HepG2 (cell line): ENCODE results near the gene RAB17. TPM values are rescaled to one million over a fixed set of nuclear protein-coding genes. Genes with fewer than 3 reads are reported as not detected.
A peak's percentile ranks its signal among the peaks of the same experiment; 100 is the strongest.

Source experiments
- NCOA2 ChIP-seq: sonication (generic); formaldehyde crosslinking; IDR thresholded peaks from 2 replicates; pipeline ENCODE4 v1.8.0; 2022; ENCODE audit warnings: inconsistent platforms
- ZNF354B ChIP-seq: sonication (generic); formaldehyde crosslinking; IDR thresholded peaks from 2 replicates; pipeline ENCODE4 v1.8.0; 2022; ENCODE audit warnings: mild to moderate bottlenecking, missing genetic modification reagents
- ZSCAN31 ChIP-seq: sonication (generic); formaldehyde crosslinking; IDR thresholded peaks from 2 replicates; pipeline ENCODE4 v1.5.0; 2020; ENCODE audit warnings: low read depth, mild to moderate bottlenecking, missing genetic modification reagents
- polyA plus RNA-seq, 8 experiments: library from polyadenylated mRNA; depleted of rRNA in 3 of 8; stranded (reverse) in 7 of 8; unstranded in 1 of 8; fragments of >200 nt; fragmentation: Illumina TruSeq in 4 of 8; extraction: Trizol in 4 of 8; gene quantifications; 2 replicates each; pipeline versions ENCODE4 v1.2.1 to v1.2.3, GENCODE V29; 2011 to 2016; ENCODE audit warnings: low read depth in 4 of 8, missing spikeins in 1 of 8, mixed read lengths in 1 of 8; ENCODE audit not compliant: insufficient read depth in 1 of 8
- total RNA-seq, 5 experiments: library from RNA; depleted of rRNA; stranded (reverse); fragments of >200 nt; fragmentation: Illumina TruSeq; extraction: Trizol; gene quantifications; 2 replicates each; pipeline ENCODE4 v1.2.3, GENCODE V29; 2016; ENCODE audit warnings: low read depth in 1 of 5
- TF ChIP-seq, protein P1 (sequence below): sonication (generic); formaldehyde crosslinking; IDR thresholded peaks from 2 replicates; pipeline ENCODE4 v1.8.1; 2023; ENCODE audit warnings: mild to moderate bottlenecking, missing genetic modification reagents, borderline replicate concordance
- TF ChIP-seq, protein P2 (sequence below): sonication (generic); formaldehyde crosslinking; IDR thresholded peaks from 2 replicates; pipeline ENCODE4 v1.4.0; 2020; ENCODE audit warnings: mild to moderate bottlenecking, missing genetic modification reagents
- TF ChIP-seq, protein P3 (sequence below): IDR thresholded peaks from 2 replicates; pipeline ENCODE4 v1.6.1; 2016; ENCODE audit warnings: missing compliant biosample characterization, missing genetic modification reagents, borderline replicate concordance
- TF ChIP-seq, protein P4 (sequence below): sonication (generic); formaldehyde crosslinking; conservative IDR thresholded peaks from 2 replicates; pipeline ENCODE4 v1.4.0; 2020; ENCODE audit warnings: missing genetic modification reagents
- TF ChIP-seq, protein P5 (sequence below): sonication (generic); formaldehyde crosslinking; IDR thresholded peaks from 2 replicates; pipeline ENCODE4 v1.9.0; 2021; ENCODE audit warnings: mild to moderate bottlenecking, missing genetic modification reagents

Gene RAB17
- total and polyA plus RNA-seq, 2 of the 13 experiments (the other 11 are each of a cell fraction or from before 2014, with no cell fraction given), result 68.0 to 124 TPM

DNA sequence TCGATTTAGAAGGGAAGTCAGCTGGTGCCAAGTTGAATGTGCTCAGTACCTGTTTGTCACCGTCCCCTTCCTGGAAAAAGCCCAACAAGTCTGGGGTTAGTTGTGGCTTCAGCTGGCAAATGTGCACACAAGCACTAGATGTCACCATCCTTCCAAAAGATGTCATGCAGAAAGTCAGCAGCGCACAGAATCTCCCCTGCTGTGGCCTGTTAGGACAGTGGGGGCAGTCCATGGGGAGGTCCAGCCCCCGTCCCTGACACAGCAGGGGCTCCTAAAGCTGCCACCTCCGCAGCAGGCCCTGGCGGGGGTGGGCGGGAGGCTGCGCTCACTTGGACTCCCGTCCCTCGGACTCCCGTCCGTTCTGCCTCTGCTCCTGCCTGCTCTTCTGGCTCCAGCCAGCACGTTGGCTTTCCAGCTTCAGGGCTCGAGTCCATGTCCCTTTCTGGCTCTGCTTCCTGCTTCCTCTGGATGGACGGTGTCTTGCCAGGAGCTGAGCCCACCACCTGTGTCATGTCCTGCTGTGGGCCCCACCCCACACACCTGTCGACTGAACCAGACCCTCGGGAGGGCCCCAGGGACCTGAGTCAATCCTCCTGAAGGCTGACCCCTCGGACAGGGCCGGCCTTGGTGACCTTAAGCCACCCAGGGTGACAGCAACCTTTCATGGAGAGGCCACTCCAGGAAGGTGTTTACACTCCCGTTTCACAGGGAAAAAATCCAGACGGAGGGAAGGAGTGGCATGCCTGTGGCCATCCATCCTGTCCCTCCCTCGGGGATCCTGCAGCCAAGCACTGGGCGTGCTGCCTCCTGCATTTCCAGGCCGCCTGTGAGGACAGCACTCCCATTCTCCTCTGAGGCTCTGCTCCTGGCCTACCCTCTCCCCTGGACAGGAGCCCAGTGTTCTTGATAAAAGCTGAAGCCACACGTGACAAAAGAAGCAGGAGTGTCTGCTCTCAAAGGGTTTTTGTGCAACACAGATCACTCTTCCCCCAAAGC, 8.5 kb downstream of the RAB17 start (continued):
- TF ChIP-seq, protein P1, sequence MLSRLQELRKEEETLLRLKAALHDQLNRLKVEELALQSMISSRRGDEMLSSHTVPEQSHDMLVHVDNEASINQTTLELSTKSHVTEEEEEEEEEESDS (CRISPR knock-in tag), result no peak
- TF ChIP-seq ZNF354B (CRISPR knock-in tag), result no peak
- TF ChIP-seq, protein P2, sequence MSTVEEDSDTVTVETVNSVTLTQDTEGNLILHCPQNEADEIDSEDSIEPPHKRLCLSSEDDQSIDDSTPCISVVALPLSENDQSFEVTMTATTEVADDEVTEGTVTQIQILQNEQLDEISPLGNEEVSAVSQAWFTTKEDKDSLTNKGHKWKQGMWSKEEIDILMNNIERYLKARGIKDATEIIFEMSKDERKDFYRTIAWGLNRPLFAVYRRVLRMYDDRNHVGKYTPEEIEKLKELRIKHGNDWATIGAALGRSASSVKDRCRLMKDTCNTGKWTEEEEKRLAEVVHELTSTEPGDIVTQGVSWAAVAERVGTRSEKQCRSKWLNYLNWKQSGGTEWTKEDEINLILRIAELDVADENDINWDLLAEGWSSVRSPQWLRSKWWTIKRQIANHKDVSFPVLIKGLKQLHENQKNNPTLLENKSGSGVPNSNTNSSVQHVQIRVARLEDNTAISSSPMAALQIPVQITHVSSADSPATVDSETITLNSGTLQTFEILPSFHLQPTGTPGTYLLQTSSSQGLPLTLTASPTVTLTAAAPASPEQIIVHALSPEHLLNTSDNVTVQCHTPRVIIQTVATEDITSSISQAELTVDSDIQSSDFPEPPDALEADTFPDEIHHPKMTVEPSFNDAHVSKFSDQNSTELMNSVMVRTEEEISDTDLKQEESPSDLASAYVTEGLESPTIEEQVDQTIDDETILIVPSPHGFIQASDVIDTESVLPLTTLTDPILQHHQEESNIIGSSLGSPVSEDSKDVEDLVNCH (CRISPR knock-in tag), result no peak
- TF ChIP-seq, protein P3, sequence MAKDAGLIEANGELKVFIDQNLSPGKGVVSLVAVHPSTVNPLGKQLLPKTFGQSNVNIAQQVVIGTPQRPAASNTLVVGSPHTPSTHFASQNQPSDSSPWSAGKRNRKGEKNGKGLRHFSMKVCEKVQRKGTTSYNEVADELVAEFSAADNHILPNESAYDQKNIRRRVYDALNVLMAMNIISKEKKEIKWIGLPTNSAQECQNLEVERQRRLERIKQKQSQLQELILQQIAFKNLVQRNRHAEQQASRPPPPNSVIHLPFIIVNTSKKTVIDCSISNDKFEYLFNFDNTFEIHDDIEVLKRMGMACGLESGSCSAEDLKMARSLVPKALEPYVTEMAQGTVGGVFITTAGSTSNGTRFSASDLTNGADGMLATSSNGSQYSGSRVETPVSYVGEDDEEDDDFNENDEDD (CRISPR knock-in tag), result no peak
- TF ChIP-seq, protein P4, sequence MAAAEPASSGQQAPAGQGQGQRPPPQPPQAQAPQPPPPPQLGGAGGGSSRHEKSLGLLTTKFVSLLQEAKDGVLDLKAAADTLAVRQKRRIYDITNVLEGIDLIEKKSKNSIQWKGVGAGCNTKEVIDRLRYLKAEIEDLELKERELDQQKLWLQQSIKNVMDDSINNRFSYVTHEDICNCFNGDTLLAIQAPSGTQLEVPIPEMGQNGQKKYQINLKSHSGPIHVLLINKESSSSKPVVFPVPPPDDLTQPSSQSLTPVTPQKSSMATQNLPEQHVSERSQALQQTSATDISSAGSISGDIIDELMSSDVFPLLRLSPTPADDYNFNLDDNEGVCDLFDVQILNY (CRISPR knock-in tag), result no peak
- TF ChIP-seq NCOA2 (CRISPR knock-in tag), result no peak
- TF ChIP-seq, protein P5, sequence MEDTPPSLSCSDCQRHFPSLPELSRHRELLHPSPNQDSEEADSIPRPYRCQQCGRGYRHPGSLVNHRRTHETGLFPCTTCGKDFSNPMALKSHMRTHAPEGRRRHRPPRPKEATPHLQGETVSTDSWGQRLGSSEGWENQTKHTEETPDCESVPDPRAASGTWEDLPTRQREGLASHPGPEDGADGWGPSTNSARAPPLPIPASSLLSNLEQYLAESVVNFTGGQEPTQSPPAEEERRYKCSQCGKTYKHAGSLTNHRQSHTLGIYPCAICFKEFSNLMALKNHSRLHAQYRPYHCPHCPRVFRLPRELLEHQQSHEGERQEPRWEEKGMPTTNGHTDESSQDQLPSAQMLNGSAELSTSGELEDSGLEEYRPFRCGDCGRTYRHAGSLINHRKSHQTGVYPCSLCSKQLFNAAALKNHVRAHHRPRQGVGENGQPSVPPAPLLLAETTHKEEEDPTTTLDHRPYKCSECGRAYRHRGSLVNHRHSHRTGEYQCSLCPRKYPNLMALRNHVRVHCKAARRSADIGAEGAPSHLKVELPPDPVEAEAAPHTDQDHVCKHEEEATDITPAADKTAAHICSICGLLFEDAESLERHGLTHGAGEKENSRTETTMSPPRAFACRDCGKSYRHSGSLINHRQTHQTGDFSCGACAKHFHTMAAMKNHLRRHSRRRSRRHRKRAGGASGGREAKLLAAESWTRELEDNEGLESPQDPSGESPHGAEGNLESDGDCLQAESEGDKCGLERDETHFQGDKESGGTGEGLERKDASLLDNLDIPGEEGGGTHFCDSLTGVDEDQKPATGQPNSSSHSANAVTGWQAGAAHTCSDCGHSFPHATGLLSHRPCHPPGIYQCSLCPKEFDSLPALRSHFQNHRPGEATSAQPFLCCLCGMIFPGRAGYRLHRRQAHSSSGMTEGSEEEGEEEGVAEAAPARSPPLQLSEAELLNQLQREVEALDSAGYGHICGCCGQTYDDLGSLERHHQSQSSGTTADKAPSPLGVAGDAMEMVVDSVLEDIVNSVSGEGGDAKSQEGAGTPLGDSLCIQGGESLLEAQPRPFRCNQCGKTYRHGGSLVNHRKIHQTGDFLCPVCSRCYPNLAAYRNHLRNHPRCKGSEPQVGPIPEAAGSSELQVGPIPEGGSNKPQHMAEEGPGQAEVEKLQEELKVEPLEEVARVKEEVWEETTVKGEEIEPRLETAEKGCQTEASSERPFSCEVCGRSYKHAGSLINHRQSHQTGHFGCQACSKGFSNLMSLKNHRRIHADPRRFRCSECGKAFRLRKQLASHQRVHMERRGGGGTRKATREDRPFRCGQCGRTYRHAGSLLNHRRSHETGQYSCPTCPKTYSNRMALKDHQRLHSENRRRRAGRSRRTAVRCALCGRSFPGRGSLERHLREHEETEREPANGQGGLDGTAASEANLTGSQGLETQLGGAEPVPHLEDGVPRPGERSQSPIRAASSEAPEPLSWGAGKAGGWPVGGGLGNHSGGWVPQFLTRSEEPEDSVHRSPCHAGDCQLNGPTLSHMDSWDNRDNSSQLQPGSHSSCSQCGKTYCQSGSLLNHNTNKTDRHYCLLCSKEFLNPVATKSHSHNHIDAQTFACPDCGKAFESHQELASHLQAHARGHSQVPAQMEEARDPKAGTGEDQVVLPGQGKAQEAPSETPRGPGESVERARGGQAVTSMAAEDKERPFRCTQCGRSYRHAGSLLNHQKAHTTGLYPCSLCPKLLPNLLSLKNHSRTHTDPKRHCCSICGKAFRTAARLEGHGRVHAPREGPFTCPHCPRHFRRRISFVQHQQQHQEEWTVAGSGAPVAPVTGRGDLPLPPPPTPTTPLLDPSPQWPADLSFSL, result peak; percentile 65; the same call in 1 of the 2 replicates
- TF ChIP-seq ZSCAN31 (CRISPR knock-in tag), result peak; percentile 50; the same call in 1 of the 2 replicates
